Activated CD4-positive, alpha-beta T cell treated with anti-CD3 and anti-CD28 coated beads for 24 hours (primary cell): ENCODE data around the gene FAM167B.
"Not testable (repeated sequence)": the region's sequence is repeated elsewhere in the genome, so short reads cannot be mapped to it uniquely, and the experiment has no call there.

ENCODE experiments used
- DNase-seq, 2 donors: peaks; one replicate each; pipeline ENCODE4 v3.0.0-alpha.2; 2020; ENCODE audit warnings: low read depth in 2 of 2

FAM167B gene

GRCh38 chr1:32257227-32257508, 10.1 kb downstream of the FAM167B start:
- no peak for DNase-seq

GRCh38 chr1:32263236-32263593, 16.2 kb downstream of the FAM167B start:
- not testable (repeated sequence) for DNase-seq

- DNase-seq: no peak
Measured at GRCh38 chr1:32263744-32264143, 16.7 kb downstream of the FAM167B start.

GRCh38 chr1:32265846-32266245, 18.8 kb downstream of the FAM167B start:
- no peak for DNase-seq

GRCh38 chr1:32266921-32267591, 20.0 kb downstream of the FAM167B start:
- DNase-seq: no peak

GRCh38 chr1:32269744-32270143, 22.7 kb downstream of the FAM167B start:
- DNase-seq: no peak

- no peak for DNase-seq
Measured at GRCh38 chr1:32272557-32273390, 25.8 kb downstream of the FAM167B start.

- peak; percentile 60 to 63 for DNase-seq
Measured at GRCh38 chr1:32273391-32274208, 26.6 kb downstream of the FAM167B start.

- DNase-seq: no peak
Measured at GRCh38 chr1:32274646-32275340, 27.8 kb downstream of the FAM167B start.

GRCh38 chr1:32275424-32275823, 28.4 kb downstream of the FAM167B start:
- DNase-seq: no peak

- no peak for DNase-seq
Measured at GRCh38 chr1:32276032-32276782, 29.2 kb downstream of the FAM167B start.

GRCh38 chr1:32284777-32285176, 37.8 kb downstream of the FAM167B start:
- DNase-seq: not testable (repeated sequence)

- no peak for DNase-seq
Measured at GRCh38 chr1:32285658-32286057, 38.6 kb downstream of the FAM167B start.

- no peak for DNase-seq
Measured at GRCh38 chr1:32286763-32287162, 39.7 kb downstream of the FAM167B start.

- DNase-seq: no peak
Measured at GRCh38 chr1:32289256-32289655, 42.2 kb downstream of the FAM167B start.

- DNase-seq: no peak
Measured at GRCh38 chr1:32291145-32291707, 44.2 kb downstream of the FAM167B start.

- peak; percentile 95 for DNase-seq
Measured at GRCh38 chr1:32291708-32292538, 44.9 kb downstream of the FAM167B start, which contains the start of gene HDAC1. Gene HDAC1 (plus strand): TSS chr1:32292083. CDS start chr1:32292170, 87 bp downstream.

- not testable (repeated sequence) for DNase-seq
Measured at GRCh38 chr1:32298211-32298610, 51.2 kb downstream of the FAM167B start.
